Activated T-cell treated with anti-CD3 and anti-CD28 coated beads for 48 hours (primary cell): ENCODE measurements around the gene SEMA4D.

Experiments used
- DNase-seq: peaks from one replicate; pipeline ENCODE4 v3.0.0-alpha.2; 2020; ENCODE audit warnings: low read depth

Gene SEMA4D

DNA sequence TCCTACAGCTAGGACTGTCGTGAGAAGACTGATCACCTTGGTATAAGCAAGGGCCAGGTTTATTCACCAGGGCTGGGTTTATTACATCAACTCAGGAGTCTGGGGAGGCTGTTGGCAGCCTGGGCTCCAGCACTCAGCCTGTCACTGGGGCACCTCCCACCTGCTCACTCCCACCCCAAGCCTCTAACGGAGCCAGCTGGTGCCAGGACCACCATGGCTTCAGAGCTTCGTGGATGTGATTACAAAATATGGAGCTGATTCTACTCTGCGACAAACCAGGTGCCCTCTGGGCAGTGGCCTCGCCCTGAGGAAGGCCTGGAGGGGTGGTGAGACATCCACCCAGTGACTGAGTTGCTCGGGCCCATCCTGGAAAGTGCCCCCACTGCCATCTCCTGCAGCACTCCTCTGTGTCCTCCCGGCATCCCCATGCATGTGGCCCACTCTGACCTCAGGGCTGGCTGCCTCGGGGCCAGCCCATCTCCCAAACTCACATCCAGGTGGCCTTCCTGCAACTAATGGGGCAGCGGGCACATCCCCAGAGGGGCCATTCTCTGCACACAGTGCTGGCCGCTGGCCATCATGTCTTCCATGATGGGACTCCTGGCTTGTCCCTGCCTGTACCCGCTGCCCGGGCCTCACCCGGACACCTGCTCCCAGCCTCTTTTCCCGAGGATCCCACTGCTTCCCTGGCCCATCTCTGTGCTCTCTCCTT is 130.0 kb downstream of the SEMA4D start:
- no peak for DNase-seq

DNA sequence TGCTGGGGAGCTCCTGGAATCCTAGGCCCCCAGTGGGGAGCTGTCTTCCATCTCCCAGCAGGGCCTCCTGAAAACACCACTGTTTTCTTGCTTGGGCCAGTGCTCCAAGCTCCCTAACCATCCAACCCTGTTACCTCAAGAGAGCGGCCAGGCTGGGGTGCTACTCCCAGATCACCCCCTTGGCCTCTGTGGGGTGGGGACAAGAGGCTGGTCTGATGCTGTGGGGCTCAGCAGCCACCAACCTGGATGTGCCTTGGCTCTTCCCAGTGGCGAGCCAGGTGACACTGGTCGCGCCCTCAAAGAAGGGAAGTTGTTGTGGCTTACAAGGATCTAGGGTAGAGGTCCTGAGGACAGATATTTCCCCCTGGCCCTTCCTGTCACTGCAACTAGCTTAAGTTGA is 130.6 kb downstream of the SEMA4D start:
- DNase-seq: no peak

DNA sequence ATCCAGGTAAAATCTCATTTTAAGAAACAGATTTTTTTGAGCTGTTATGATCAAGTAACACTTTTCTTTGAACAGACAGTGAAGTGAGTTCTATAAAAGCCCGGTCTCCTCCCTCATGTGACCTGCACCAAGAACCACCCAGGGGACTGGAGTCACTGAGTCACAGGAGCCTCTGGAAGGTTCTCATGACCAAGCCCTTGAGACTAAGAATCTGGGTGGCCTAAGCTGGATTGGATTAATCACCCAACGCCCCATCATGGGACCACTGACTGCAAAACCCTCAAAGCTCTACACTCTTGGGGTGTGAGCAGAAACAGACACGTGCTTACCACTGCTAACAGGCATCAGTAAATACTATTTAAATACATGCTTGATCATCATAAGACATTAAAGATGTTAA is 131.2 kb downstream of the SEMA4D start:
- DNase-seq: no peak

DNA sequence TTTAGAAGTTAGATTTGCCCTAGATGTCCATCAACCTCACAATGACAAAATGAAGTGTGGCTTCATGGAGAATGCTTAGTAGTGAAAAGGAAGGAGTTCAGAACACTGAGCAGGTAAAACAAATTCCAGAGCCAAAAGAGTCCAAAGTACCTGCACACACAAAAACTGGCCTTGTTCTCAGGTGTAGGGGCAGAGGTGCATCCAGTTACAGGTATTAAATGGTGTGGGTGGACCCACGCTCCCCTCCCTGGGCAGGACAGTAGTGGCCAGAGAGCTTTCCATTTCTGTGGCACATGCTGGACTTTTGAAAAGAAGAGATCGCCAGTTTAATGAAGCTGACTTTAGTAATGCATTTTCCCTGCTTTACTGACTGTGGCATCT is 132.4 kb downstream of the SEMA4D start:
- no peak for DNase-seq

DNA sequence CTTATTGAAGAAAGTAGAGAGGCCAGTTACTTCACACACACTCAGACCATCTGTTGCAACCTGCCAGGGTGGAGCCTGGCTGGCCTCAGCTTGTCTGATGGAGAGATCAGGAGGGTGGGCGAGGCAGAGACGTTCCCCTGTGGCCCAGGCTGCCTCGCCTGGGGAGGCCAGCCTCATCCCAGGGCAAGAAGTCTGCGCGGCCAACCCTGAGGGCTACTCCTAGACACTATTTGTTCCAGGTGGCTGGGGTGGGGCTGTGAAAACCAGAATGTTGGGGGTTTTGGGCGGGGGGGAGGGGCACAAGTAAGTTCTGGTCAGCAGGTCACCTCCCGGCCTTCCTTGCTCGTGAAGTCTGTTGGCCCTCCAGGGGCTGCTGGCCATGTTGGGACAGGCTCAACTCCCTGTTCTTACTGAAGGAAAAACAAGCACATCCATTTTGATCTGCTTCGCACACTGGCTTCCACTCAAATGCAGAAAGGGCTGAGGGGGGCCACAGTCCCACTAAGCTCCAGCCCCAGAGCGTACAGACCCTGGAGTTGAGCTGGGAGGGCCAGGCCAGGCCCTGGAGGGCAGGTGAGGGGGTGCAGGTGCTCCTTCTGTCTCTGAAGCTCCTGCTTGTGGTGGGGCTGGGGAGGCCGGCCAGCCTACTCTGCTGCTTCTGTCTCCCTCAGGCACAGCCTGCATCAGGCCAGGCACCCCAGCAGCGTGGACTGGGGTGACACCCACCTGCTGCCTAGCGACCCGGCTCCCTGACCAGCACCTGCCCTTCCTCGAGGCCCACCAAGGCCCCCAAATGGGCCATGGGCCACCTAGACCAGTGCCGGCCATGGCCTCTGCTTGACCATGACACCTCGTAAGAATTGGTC is 133.0 kb downstream of the SEMA4D start:
- no peak for DNase-seq

DNA sequence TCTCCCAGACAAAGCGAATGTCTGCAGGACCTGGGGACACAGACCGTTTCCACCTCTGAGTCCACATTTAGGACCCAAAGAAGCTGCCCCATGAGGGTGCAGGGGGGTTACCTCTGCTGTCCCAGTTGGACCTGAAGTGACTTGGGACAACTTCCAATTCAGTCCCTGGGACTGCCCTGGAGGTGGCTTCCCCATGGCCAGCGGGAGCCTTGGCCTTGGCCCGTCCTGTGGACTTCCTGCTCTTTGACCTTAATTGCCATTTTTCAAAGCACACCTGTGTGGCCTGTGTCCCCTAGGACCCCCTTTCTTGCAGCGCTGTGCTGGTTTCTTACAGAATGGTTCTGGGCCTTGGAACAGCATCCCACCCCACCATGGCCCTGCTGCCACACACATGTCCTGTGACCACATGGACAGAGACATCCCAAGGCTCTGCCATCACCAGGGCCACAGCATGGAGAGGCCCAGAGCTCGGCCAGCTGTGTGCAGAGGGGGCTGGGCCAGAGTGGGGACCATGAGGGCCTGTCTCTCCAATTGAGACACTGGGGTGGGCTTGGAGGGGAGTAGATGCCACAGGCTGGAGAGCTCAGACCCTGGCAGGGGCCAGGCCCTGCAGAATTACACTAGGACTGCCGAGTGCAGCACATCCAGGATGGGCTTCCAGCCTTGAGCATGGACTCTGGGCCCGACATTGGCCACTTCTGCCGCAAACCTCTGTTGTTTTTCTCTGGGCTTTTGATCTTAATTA is 133.8 kb downstream of the SEMA4D start:
- DNase-seq: no peak

DNA sequence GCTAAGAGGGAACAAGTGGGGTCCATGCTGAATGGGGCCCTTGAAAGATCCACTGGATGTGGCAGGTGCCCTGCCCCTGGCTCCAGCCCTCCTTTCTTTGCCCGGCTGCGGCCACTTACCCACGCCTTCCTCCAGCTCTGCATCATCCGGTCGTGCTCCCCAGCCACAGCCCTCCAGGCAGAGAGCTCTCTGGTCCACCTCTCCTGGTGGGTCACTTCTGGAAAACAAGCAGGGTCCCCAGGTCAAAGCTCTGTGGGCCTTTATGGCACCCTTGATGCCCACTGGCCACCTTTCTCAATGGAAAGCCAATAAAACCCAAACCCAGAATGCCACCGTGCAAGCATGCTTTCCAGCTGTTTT is 134.6 kb downstream of the SEMA4D start:
- no peak for DNase-seq

DNA sequence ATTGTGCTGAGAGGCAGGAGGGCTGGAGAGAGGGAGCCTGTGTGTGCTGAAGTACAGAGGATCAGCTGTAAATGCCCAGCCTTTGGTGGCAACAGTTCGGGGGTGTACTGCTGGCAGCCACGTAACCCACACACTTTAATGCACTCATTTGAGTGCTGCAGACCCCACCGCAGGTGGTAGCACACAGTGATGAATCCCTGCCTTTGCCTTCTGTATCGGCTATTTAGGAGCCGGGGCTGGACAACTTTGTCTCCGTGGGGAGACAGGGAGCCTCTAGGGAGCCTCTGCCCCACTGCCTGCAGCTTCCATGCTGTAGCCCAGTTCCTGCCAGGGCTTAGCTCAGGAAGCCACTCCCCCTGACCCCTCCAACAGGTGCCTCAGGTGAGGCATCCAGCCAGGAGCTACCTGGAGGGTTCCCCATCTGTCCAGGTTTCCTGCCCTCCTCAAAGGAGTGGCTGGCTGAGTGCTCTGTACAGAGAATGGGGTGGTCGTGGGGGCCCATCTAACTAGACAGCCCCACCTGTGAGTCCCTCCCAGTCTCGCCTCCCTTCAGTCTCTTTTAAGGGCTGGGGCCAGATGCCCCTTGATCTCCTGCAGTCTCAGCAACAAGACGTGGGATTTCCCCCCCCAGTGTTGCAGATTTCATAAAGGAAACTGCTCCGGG is 135.1 kb downstream of the SEMA4D start:
- DNase-seq: no peak

DNA sequence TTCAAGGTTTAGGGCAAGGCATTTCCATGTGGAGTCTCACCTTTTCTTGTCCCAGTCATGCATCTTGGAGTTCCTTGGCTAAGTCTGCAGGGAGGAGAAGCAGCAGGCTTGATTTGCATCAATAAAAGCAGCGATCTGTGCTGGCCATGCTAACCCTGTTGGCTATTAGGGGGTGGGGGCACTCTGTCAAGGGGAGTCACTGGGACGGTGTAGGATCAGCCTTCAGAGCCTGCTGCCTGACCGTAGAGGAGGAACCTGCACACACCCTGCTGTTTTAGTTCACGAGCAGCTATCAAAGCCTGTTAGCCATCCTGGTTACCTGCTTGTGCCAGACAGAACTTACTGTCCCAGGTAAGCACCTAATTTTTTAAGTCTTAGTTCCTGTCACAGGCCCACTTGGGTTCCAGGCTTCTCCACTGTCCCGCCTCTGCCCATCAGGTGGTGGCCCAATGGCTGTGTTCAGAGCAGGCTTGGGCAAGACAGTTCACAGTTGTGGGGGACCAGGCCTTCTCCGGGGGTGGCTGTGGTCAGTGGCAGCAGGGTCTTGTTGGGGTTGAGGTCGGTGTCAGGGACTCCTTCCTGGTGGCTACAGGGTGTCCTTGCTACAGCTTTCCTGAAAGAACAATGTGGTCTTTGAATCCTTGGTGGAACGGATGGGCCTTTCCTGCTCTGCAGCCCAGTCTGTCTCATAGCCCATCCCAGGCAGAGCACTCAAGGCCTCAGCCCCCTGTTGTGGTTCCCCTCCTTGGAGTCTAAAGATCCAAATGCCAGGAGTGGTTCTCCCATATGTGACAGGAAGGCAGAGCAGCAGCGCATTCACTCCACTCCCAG is 135.9 kb downstream of the SEMA4D start:
- DNase-seq: no peak

DNA sequence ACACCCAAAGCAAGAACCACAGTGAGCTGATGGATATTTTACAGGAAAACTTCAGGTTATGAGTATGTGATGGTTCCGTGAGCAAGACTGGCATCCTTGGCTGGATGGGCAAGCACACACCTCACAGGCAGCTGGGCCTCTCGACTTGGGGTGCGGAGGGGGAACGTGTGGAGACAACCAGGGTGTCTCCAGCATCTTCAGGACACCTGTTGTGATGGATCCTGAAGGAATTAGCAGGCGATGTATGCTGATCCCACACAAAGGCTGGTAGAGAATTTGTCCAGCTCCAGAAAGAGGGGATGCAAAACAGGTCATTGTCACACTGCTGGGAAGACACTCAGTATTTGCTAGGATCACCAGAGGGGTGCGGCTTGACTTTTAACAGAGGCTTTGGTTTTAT is 136.9 kb downstream of the SEMA4D start:
- DNase-seq: no peak

DNA sequence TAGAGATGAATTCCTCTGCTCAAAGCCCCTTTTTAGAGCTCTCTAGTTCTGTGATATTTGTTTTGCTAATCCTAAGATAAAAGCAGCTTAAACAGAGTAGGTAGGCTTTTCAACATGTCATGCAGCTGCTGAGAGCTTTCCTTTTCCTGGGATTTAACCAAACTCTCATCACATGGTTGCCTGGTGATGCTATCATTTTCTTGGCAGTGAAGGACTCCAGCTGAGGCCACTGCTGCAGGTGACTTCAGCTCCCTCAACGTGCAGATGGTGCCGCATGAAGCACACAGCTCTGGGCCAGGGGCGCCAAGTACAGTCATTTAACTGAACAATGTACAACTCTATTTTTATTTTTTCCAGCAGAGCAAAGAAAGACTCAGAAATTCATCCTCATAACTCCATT is 137.4 kb downstream of the SEMA4D start:
- DNase-seq: no peak

DNA sequence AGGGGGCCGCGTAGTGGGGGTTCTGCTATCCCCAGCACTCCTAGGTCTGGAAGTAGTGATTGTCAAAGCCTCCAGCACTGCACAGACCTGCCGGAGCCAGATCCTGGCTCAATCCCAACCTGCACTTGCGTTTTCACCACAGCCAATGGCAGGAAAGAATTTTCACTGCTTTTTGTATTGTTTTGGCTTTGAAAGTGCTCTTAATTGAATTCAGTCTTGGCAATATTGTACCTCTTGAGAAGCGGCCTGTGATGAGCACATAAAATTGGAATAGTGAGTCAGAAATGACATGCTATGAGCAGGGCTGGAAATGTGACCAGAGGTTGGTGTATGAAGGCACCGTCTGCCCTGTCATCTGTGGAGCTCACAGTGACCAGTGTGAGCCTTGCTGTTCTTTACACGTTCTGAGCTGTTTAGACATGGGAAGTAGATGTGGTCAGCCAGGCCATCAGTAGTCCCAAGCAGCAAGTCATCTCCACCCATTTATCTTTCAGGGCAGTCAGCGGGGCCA is 138.1 kb downstream of the SEMA4D start:
- DNase-seq: no peak

DNA sequence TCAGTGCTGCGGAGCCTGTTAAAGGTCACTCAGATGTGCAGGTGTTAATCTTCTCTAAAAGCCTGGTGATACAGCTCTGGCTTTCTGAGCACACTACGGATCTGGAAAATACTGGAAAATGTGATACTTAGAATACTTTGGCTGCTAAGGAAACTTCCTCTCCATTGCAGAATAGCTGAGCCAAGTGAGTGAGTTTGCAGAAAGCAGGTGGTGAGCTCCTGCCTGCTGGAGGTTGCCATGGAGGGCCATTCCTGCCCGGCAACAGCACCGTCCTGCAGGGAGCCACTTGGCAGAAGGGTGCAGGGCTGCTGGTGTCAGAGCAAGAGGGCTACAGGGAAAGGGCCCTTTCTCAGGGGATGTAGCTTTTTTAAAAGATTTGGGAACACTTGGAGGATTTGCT is 138.9 kb downstream of the SEMA4D start:
- DNase-seq: no peak

DNA sequence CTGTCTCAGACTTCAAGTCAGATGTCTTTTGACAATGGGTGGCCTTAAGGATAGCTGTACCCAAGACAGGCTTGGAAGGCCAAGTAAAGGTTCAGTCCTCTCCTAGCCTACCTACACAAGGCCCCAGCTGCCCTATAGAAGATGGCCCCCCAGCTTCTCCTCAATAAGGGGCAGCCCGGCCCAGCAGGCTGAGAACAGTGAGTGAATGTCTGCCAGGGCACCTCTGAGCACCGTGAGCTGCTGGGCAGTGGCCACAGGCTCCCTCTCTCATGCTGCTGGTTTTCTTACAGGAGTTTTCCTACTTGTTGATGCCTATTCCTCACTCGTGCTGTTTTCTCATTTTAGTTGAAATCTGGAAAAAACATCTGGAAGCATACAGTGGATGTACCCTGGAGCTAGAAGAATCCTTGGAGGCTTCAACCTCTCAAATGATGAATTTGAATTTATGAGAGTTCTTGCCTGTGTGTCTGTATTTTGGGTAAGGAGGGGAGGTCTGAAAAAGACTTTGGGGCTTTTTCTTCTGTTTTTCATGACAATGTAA is 139.5 kb downstream of the SEMA4D start:
- no peak for DNase-seq

DNA sequence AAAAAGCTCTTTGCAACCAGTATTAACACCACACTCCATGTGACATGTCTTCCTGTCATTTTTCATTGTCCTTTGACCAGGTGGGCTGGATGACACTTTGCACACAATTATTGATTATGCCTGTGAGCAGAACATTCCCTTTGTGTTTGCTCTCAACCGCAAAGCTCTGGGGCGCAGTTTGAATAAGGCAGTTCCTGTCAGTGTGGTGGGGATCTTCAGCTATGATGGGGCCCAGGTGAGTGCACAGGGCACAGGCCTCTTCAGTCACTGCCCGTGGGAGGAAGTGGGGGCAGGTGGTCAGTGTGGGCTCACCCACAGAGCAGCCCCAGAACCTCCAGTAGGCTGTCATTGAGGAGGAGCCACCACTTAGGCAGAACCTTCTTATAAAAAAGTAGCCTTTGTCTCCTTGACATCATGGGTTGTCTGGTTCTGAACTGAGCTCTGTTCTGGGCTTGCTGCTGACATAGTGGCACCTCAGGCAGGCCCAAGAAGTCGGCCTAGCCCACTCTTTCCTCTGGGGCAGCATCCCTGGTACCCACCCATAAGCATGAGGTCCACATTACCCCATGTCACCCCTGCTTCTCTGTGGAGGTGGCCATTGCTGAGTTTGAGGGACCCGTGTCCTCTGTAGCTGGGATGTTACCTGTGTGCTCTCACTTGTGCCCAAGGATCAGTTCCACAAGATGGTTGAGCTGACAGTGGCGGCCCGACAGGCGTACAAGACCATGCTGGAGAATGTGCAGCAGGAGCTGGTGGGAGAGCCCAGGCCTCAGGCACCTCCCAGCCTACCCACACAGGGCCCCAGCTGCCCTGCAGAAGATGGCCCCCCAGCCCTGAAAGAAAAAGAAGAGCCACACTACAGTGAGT is 140.3 kb downstream of the SEMA4D start:
- DNase-seq: no peak

DNA sequence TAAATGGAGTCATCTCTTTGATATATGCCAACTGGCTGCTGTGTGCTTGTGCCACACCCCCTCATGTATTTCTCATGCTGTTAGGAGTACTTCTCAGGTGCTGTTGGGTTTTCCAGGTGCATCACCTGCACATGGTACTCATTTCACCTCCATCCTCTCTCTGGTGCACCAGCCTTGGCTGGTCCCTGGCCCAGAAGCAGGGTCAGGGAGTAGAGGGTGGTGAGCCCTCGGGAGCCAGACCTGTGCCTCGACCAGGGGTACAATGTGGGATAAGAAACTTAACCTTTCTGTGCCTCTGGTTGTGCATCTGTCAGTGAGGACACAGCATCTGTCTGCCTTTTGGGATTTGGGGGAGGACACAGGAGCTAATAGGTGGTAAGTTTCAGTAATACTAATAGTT is 141.1 kb downstream of the SEMA4D start:
- DNase-seq: no peak

DNA sequence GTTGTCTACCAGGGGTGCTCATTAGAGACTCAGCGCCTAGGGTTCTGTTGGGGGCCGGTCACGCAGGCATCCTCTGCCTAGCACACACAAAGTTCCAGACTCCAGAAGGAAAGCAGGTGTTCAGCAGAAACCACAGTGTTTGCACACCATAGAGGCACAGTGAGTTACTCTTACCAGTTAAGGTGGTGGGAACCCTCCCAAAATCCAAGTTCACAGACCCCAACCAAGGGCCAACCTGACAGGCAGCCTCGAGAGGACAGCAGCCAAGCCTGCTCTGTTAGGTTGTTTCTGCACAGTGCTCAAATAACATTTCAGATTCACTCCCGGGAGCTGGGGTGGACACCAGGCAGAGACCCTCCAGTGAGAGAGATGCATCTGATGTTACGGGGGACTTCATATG is 143.4 kb downstream of the SEMA4D start:
- DNase-seq: no peak

DNA sequence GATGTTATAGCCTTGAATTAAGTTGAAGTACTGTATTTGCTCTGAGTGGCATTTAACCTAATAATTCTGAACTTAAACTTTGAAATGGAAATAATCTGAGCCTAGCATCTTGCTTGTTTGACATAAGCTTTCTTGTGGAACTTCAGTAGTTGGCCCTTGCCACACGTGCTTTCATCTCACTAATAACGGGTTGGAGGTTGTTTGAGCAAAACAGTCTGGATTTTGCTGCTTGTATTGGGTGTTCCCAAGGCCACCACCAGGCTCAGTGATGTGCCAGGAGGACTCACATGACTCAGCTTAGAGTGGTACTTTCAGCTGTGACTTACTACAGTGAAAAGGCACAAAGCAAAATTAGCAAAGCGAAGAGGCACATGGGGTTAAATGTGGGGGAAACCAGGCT is 143.9 kb downstream of the SEMA4D start:
- no peak for DNase-seq

DNA sequence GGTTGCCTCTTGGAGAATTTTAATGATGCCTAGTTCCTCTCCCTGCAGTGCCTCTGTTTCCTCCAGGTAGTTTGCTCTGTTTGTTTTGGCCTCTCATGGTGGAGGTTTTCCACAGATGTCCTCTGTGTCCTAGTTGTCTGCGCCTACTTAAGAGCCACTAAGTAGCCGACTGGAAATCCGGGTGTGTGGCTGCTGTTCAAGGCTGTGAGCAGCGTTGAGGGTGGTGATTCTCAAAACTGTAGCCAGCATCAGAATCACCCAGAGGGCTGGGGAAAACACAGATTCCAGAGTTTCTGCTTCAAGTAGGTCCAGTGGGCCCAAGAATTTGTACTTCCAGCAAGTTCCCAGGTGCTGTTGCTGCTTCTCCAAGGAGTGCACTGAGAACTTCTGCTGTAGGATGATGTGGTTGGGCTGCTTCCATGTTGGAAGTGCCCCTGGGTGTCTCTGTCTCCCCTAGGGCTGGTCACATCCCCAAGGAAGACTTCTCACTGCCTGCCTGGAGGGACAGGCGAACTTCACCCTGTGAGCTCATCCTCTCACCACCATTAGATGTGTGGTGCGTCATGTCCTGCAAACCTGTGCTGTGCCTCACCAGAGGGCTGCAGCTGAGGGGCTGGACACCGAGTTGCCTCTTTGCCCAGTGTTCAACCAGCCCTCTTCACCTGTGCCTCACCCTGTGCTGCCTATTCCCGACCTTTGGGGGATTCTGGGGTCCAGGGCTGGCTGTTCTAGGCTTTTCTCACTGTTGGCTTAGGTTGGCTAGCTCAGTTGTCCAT is 144.9 kb downstream of the SEMA4D start:
- no peak for DNase-seq
